Bronchial epithelial cell (primary cell): ENCODE measurements around the gene SAXO1. TPM values are rescaled to one million over a fixed set of nuclear protein-coding genes. Genes with fewer than 3 reads are reported as not detected.
A peak's percentile ranks its signal among the peaks of the same experiment; 100 is the strongest.

Experiments
- DNase-seq: peaks from one replicate; pipeline ENCODE4 v3.0.0-alpha.2; 2010; ENCODE audit warnings: low read depth
- FAIRE-seq: peaks from 2 replicates; lab custom pipeline; 2011; peaks lifted over from hg19 to GRCh38; lab: Jason Lieb, UNC
- H3K27me3 ChIP-seq: 2 replicates; pipeline ENCODE4 v1.5.1; 2011; ENCODE audit warnings: low read length; ENCODE audit not compliant: control insufficient read depth, insufficient read depth
- H3K36me3 ChIP-seq: 2 replicates; pipeline ENCODE4 v1.5.1; 2011; ENCODE audit warnings: low read length; ENCODE audit not compliant: control insufficient read depth, insufficient read depth
- H3K4me3 ChIP-seq: 2 replicates; pipeline ENCODE4 v1.5.1; 2011; ENCODE audit warnings: mild to moderate bottlenecking, low read depth, low read length, control low read depth
- CTCF ChIP-seq: IDR thresholded peaks from 2 replicates; pipeline ENCODE4 v1.5.1; 2011; ENCODE audit warnings: mild to moderate bottlenecking, moderate library complexity, low read length, control low read depth, inconsistent platforms; ENCODE audit not compliant: insufficient read depth, severe bottlenecking
- total RNA-seq: library from RNA; depleted of rRNA; stranded (reverse); fragments of >200 nt; gene quantifications from 2 replicates; pipeline ENCODE4 v1.2.1, GENCODE V29; 2014

The SAXO1 gene
- total RNA-seq, 1 donor from 2014 or later, result not detected

GRCh38 chr9:19049917-19050636, 17.1 kb upstream of the SAXO1 start:
- TF ChIP-seq CTCF, result no peak
- peak overlapping the region; percentile 87 for H3K4me3 ChIP-seq
- DNase-seq, result peak; percentile 20

GRCh38 chr9:19048966-19049916, 16.2 kb upstream of the SAXO1 start, which contains the start of gene RRAGA:
Gene RRAGA (plus strand): TSS chr9:19049427. CDS start chr9:19049660, 233 bp downstream.
- peak; percentile 86 for TF ChIP-seq CTCF
- peak; percentile 93 for DNase-seq
- Histone ChIP-seq H3K27me3 (no peaks in the 10 kb centered on the region), H3K4me3 (peak within 1 kb of the TSS; percentile 87), H3K36me3 (no peaks in the 10 kb centered on the region)
- FAIRE-seq, result no peak

More at GRCh38 chr9:19049917-19050636, 17.1 kb upstream of the SAXO1 start:
- Histone ChIP-seq H3K36me3 (no peaks in the 10 kb centered on the region), H3K27me3 (no peaks in the 10 kb centered on the region)
- no peak for FAIRE-seq

- DNase-seq (no peak), FAIRE-seq (no peak)
- Histone ChIP-seq H3K36me3 (no peaks in the 10 kb centered on the region), H3K4me3 (no peak overlapping the region), H3K27me3 (no peaks in the 10 kb centered on the region)
- TF ChIP-seq CTCF, result no peak
Measured at GRCh38 chr9:19036611-19037010, 3.6 kb upstream of the SAXO1 start.

- Histone ChIP-seq H3K4me3 (no peak overlapping the region), H3K36me3 (no peaks in the 10 kb centered on the region), H3K27me3 (no peaks in the 10 kb centered on the region)
- no peak for TF ChIP-seq CTCF
- DNase-seq (no peak), FAIRE-seq (no peak)
Measured at GRCh38 chr9:19032406-19032805, 603 bp downstream of the SAXO1 start.

GRCh38 chr9:19030899-19031298, 2.1 kb downstream of the SAXO1 start:
- no peak for TF ChIP-seq CTCF
- peak; percentile 46 for DNase-seq
- no peak overlapping the region for H3K4me3 ChIP-seq
- no peak for FAIRE-seq
- no peaks in the 10 kb centered on the region for H3K36me3 ChIP-seq
- H3K27me3 ChIP-seq, result no peaks in the 10 kb centered on the region
